SU-DHL-6 (cell line): Measurements from ENCODE around the gene RECQL.

ENCODE experiments used
- H2AFZ ChIP-seq: fragments of 200-600 bp; sonication (generic); 2 replicates; pipeline ENCODE4 v1.6.1; 2014; ENCODE audit warnings: low read depth, mild to moderate bottlenecking, moderate library complexity, mixed read lengths, antibody characterized with exemption, low read length; ENCODE audit not compliant: severe bottlenecking
- H3F3A ChIP-seq: fragments of 200-600 bp; shearing (Covaris generic); 2 replicates; pipeline ENCODE4 v1.6.0; 2016; ENCODE audit warnings: antibody characterized with exemption, mild to moderate bottlenecking; ENCODE audit not compliant: insufficient read depth
- H3K27ac ChIP-seq: fragments of 200-600 bp; sonication (generic); 2 replicates; pipeline ENCODE4 v1.5.1; 2016; ENCODE audit warnings: low read depth, mild to moderate bottlenecking, low read length, moderate library complexity, mixed read lengths
- H3K27me3 ChIP-seq: fragments of 200-600 bp; sonication (generic), shearing (Covaris generic); 2 replicates; pipeline ENCODE4 v1.6.0; 2014; ENCODE audit warnings: mild to moderate bottlenecking, low read length
- H3K36me3 ChIP-seq: fragments of 200-600 bp; sonication (generic); 2 replicates; pipeline ENCODE4 v1.6.1; 2014; ENCODE audit warnings: mild to moderate bottlenecking, low read length, mixed read lengths
- H3K4me2 ChIP-seq: fragments of 300-600, 200-600 bp; shearing (Covaris generic), sonication (generic); 2 replicates; pipeline ENCODE4 v1.6.0; 2014; ENCODE audit warnings: low read length, low read depth, mild to moderate bottlenecking; ENCODE audit not compliant: poor library complexity, severe bottlenecking
- H3K4me3 ChIP-seq: fragments of 200-600 bp; sonication (generic); 2 replicates; pipeline ENCODE4 v1.5.1; 2014; ENCODE audit warnings: antibody characterized with exemption, low read length, mild to moderate bottlenecking, mixed read lengths; ENCODE audit not compliant: insufficient read depth, poor library complexity, severe bottlenecking
- H3K79me2 ChIP-seq: fragments of 200-600 bp; sonication (generic); 2 replicates; pipeline ENCODE4 v1.6.1; 2014; ENCODE audit warnings: mild to moderate bottlenecking, low read length, moderate library complexity; ENCODE audit not compliant: insufficient read depth
- H3K9ac ChIP-seq: fragments of 200-600 bp; sonication (generic); 2 replicates; pipeline ENCODE4 v1.7.0; 2014; ENCODE audit warnings: mild to moderate bottlenecking, low read length
- H3K9me2 ChIP-seq: fragments of 200-600 bp; sonication (generic); replicated peaks from 2 replicates; pipeline ENCODE4 v1.6.1; 2014; ENCODE audit warnings: low read length; ENCODE audit not compliant: insufficient read depth
- H3K9me3 ChIP-seq: fragments of 200-600 bp; sonication (generic); 2 replicates; pipeline ENCODE4 v1.6.1; 2014; ENCODE audit warnings: low read length, mixed read lengths; ENCODE audit not compliant: insufficient read depth
- H4K20me1 ChIP-seq: fragments of 200-600 bp; sonication (generic); 2 replicates; pipeline ENCODE4 v1.6.1; 2014; ENCODE audit warnings: low read depth, mild to moderate bottlenecking, antibody characterized with exemption, low read length, moderate library complexity, mixed read lengths
- EZH2phosphoT487 ChIP-seq: fragments of 200-600 bp; sonication (generic), shearing (Covaris generic); conservative IDR thresholded peaks from 2 replicates; pipeline ENCODE4 v1.6.1; 2018; ENCODE audit warnings: mild to moderate bottlenecking, antibody characterized with exemption, low read length, moderate library complexity, mixed read lengths
- TF ChIP-seq, protein P1 (sequence below): fragments of 200-600 bp; sonication (generic); IDR thresholded peaks from one replicate; pipeline ENCODE4 v1.5.1; 2017; ENCODE audit warnings: antibody characterized with exemption, mild to moderate bottlenecking, low read length, moderate library complexity; ENCODE audit not compliant: insufficient read depth, poor library complexity, severe bottlenecking

The RECQL gene

DNA sequence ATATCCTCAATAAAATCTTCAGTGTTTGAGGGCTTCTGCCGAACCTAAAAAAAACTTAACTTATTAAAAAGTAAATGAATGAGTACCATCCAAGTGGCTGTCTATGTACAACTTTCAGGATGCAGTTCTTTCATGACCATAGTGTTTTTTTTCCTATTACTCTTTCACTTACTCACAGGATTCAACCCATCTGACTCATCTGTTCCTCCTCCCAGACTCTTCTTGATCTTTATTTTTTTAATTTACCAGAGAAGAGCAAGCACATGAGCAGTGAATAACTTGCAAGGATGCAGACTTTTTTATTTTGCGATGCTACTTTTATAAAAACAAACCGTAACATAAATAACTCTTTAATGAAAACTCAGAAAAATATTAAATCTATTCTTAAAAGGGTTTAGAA, 24.5 kb downstream of the RECQL start:
- Histone ChIP-seq H3K4me3 (no peak overlapping the region), H3K27ac (no peak overlapping the region), H3K27me3 (no peaks in the 10 kb centered on the region), H3K9me3 (no peaks in the 10 kb centered on the region), H3K9me2 (no peaks in the 10 kb centered on the region), H3K36me3 (peaks cover 53% of the 10 kb centered on the region), H3K79me2 (no peaks in the 10 kb centered on the region), H3K4me2 (no peak overlapping the region), H4K20me1 (no peaks in the 10 kb centered on the region), H3F3A (0 out of 2 replicates have a peak, but pooled peaks cover 3% of the 10 kb centered on the region), H2AFZ (no peak overlapping the region), H3K9ac (no peak overlapping the region)
- no peak for TF ChIP-seq EZH2phosphoT487
- TF ChIP-seq, protein P1, sequence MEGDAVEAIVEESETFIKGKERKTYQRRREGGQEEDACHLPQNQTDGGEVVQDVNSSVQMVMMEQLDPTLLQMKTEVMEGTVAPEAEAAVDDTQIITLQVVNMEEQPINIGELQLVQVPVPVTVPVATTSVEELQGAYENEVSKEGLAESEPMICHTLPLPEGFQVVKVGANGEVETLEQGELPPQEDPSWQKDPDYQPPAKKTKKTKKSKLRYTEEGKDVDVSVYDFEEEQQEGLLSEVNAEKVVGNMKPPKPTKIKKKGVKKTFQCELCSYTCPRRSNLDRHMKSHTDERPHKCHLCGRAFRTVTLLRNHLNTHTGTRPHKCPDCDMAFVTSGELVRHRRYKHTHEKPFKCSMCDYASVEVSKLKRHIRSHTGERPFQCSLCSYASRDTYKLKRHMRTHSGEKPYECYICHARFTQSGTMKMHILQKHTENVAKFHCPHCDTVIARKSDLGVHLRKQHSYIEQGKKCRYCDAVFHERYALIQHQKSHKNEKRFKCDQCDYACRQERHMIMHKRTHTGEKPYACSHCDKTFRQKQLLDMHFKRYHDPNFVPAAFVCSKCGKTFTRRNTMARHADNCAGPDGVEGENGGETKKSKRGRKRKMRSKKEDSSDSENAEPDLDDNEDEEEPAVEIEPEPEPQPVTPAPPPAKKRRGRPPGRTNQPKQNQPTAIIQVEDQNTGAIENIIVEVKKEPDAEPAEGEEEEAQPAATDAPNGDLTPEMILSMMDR: no peak

DNA sequence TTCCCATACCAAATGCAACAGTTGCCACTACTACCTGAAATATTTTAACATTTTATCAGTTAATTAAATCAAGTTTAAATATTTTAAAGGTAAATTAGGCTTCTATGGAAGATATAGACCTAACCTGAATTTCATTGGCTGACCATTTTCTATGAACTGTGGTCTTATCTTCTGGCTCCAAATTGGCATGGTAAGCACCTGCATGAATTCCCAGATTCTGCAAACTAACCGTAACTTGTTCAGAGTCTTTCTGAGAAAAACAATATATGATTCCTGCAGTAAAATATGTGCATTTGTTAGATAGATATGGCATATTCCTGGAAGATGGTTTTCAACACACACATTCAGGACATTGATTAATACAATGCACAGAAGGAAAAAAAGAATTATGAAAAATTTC, 25.9 kb downstream of the RECQL start:
- H2AFZ ChIP-seq: no peak overlapping the region
- no peaks in the 10 kb centered on the region for H3K9me2 ChIP-seq
- H3K27ac ChIP-seq: no peak overlapping the region
- TF ChIP-seq EZH2phosphoT487: no peak
- TF ChIP-seq, protein P1: no peak
- H3K4me3 ChIP-seq: no peak overlapping the region
- no peaks in the 10 kb centered on the region for H3K27me3 ChIP-seq
- H3K79me2 ChIP-seq: no peaks in the 10 kb centered on the region
- no peaks in the 10 kb centered on the region for H4K20me1 ChIP-seq
- no peak overlapping the region for H3K4me2 ChIP-seq
- peaks cover 58% of the 10 kb centered on the region for H3K36me3 ChIP-seq
- 0 out of 2 replicates have a peak, but pooled peaks cover 3% of the 10 kb centered on the region for H3F3A ChIP-seq
- H3K9me3 ChIP-seq: no peaks in the 10 kb centered on the region
- no peak overlapping the region for H3K9ac ChIP-seq

DNA sequence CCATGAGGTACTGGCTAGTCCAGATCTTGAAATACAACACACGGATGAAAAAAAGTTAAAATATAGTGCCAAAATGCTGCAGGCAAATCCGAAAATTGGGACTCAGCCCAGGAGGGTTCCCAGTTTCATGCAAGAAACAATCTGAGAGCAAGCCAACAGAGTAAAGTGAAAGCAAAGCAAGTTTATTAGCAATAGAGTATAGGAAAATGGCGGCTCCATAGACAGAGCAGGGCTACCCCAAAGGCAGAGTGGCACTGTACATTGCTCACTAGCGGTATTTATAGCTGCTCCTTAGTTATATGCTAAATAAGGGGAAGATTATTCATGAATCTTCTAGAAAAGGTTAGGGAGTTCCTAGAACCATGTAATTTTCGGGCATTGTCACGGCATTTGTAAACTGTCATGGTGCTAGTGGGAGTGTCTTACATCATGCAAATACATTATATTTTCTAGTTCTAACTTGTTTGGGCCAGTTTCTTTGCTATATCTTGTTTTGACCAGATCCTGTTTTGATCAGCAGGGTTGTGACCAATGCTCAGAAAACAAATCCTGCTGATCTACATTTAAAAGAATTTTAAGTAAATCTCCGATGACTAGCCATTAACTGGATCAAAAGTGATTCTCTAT, 29.1 kb downstream of the RECQL start:
- H3K79me2 ChIP-seq: no peaks in the 10 kb centered on the region
- no peak overlapping the region for H3K9ac ChIP-seq
- no peaks in the 10 kb centered on the region for H4K20me1 ChIP-seq
- peaks cover 57% of the 10 kb centered on the region for H3K36me3 ChIP-seq
- H3K9me2 ChIP-seq: no peaks in the 10 kb centered on the region
- H3K27me3 ChIP-seq: no peaks in the 10 kb centered on the region
- 0 out of 2 replicates have a peak, but pooled peaks cover 3% of the 10 kb centered on the region for H3F3A ChIP-seq
- H3K4me3 ChIP-seq: no peak overlapping the region
- no peaks in the 10 kb centered on the region for H3K9me3 ChIP-seq
- H2AFZ ChIP-seq: no peak overlapping the region
- no peak overlapping the region for H3K27ac ChIP-seq
- TF ChIP-seq EZH2phosphoT487: no peak
- TF ChIP-seq, protein P1: no peak
- H3K4me2 ChIP-seq: no peak overlapping the region
